ENCODE results near the gene WIF1.

The WIF1 gene

DNA sequence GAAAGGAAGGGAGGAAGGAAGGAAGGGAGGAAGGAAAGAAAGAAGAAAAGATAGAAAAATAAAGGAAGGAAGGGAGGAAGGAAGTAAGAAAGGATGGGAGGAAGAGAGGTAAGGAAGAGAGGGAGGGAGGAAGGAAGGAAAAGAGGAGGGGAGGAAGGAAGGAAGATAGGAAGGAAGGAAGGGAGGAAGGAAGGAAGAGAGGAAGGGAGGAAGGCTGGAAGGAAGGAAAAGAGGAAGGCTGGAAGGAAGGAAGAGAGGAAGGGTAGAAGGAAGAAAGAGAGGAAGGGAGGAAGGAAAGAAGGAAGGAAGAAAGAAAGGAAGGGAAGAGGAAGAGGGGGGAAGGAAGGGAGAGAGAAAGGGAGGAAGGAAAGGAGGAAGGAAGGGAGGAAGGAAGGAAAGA is 12.8 kb upstream of the WIF1 start (continued):
- TF ChIP-seq ZNF585B (tag by site-specific recombination; IDR thresholded peaks at IDR 0.05) (no peak), ZNF311 (tag by site-specific recombination; IDR thresholded peaks at IDR 0.05; ENCODE audit: borderline replicate concordance) (peak; percentile 72; the same call in 1 of the 2 replicates), ZNF777 (tag by site-specific recombination; IDR thresholded peaks at IDR 0.05; ENCODE audit: borderline replicate concordance) (no peak), ZNF510 (tag by site-specific recombination; IDR thresholded peaks at IDR 0.05; ENCODE audit: insufficient replicate concordance) (no peak), SALL2 (tag by site-specific recombination; IDR thresholded peaks at IDR 0.05; ENCODE audit: borderline replicate concordance) (no peak), ZNF701 (tag by site-specific recombination; IDR thresholded peaks at IDR 0.05) (no peak), SCRT2 (tag by site-specific recombination; IDR thresholded peaks at IDR 0.05) (no peak)
- TF ChIP-seq, protein P1, sequence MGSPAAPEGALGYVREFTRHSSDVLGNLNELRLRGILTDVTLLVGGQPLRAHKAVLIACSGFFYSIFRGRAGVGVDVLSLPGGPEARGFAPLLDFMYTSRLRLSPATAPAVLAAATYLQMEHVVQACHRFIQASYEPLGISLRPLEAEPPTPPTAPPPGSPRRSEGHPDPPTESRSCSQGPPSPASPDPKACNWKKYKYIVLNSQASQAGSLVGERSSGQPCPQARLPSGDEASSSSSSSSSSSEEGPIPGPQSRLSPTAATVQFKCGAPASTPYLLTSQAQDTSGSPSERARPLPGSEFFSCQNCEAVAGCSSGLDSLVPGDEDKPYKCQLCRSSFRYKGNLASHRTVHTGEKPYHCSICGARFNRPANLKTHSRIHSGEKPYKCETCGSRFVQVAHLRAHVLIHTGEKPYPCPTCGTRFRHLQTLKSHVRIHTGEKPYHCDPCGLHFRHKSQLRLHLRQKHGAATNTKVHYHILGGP (tag by site-specific recombination; IDR thresholded peaks at IDR 0.05), result peak; percentile 31; the same call in 1 of the 2 replicates

- Histone ChIP-seq H3K9me3 (ENCODE audit: control insufficient read depth, insufficient read depth, low read depth, low read length) (no peaks in the 10 kb centered on the region), H3K36me3 (ENCODE audit: control insufficient read depth in 2 of 2, insufficient read depth in 1 of 2, low read length in 2 of 2) (no peaks in the 10 kb centered on the region), H3K4me1 (ENCODE audit: control insufficient read depth, insufficient read depth, low read length) (peaks cover 7% of the 10 kb centered on the region), H3K27ac (ENCODE audit: extremely low read depth, low read depth, low read length) (no peak overlapping the region), H3K4me3 (ENCODE audit: low read depth, low read length) (no peak overlapping the region)
- ChIA-PET CTCF (interaction anchor here (1.2 to 1.9 kb wide), 5 partner anchors 46 to 328 kb away, joined by 3 to 13 read pairs (median 4); no protein-coding TSS in a partner anchor), POLR2A (no interaction called here)
- TF ChIP-seq ZNF768 (tag by site-specific recombination; IDR thresholded peaks at IDR 0.05), result no peak
- TF ChIP-seq ZNF621 (tag by site-specific recombination; IDR thresholded peaks at IDR 0.05), result no peak
- TF ChIP-seq OVOL3 (tag by site-specific recombination; IDR thresholded peaks at IDR 0.05), result no peak
- TF ChIP-seq ZNF354C (tag by site-specific recombination; IDR thresholded peaks at IDR 0.05; ENCODE audit: borderline replicate concordance, low read depth), result no peak
- no peak for TF ChIP-seq ZNF645 (tag by site-specific recombination; IDR thresholded peaks at IDR 0.05)
- no peak for TF ChIP-seq ZNF146 (tag by site-specific recombination; IDR thresholded peaks at IDR 0.05)
- TF ChIP-seq ZBTB1 (tag by site-specific recombination; IDR thresholded peaks at IDR 0.05), result no peak
- no peak for TF ChIP-seq ZNF549 (tag by site-specific recombination; IDR thresholded peaks at IDR 0.05)
Measured at GRCh38 chr12:65126482-65126881, 5.4 kb upstream of the WIF1 start.

DNA sequence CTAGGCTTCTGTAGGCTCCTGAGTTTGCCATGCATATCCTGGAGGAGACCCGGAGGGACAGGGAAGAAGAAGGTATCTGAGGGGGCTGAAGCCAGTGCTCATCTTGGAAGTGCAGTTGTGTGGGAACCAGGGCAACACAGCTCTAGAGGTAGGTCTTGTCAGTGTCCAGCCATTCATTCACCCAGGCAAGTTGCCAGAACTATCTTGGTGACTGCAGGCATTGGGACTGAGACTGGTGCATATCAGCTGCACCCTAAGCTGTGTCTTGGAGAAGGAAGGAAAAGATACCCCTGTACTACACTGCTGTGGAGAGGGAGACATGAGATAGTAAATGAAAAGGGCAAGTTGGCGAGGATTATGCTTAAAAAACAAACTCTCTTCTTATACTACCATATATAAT is 4.9 kb upstream of the WIF1 start:
- Histone ChIP-seq H3K4me1 (ENCODE audit: control insufficient read depth, insufficient read depth, low read length) (peaks cover 7% of the 10 kb centered on the region), H3K36me3 (ENCODE audit: control insufficient read depth in 2 of 2, insufficient read depth in 1 of 2, low read length in 2 of 2) (no peaks in the 10 kb centered on the region), H3K4me3 (ENCODE audit: low read depth, low read length) (no peak overlapping the region), H3K27ac (ENCODE audit: extremely low read depth, low read depth, low read length) (no peak overlapping the region), H3K9me3 (ENCODE audit: control insufficient read depth, insufficient read depth, low read depth, low read length) (no peaks in the 10 kb centered on the region)
- TF ChIP-seq ZNF324 (tag by site-specific recombination; IDR thresholded peaks at IDR 0.05), result no peak
- TF ChIP-seq ZNF677 (tag by site-specific recombination; IDR thresholded peaks at IDR 0.05), result peak; percentile 98
- CTCF ChIA-PET, result interaction anchor here (1.2 to 1.9 kb wide), 6 partner anchors 8 to 328 kb away, joined by 3 to 13 read pairs (median 4); no protein-coding TSS in a partner anchor
- POLR2A ChIA-PET, result interaction anchor here (0.8 kb wide), 1 partner anchor 43 kb away, joined by 3 read pairs; the partner anchor contains the start of gene LEMD3

DNA sequence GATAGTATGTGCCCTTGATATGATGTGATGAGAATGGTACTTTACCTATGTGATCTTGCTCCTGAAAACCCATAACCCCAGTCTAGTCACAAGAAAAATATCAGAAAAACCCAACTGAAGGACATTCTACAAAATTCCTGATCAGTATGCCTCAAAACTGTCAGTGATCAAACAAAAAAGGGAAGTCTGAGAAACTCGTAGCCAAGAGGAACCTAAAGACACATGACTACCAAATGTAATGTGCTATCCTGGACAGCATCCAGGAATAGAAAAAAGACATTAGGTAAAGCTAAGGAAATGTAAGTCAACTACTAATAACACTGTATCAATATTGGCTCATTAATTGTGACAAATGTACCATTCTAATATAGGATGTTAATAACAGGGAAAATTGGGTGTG is 4.1 kb upstream of the WIF1 start:
- ChIA-PET CTCF (interaction anchor here (1.2 to 1.9 kb wide), 6 partner anchors 9 to 327 kb away, joined by 3 to 13 read pairs (median 4); no protein-coding TSS in a partner anchor), POLR2A (interaction anchor here (0.8 kb wide), 1 partner anchor 44 kb away, joined by 3 read pairs; the partner anchor contains the start of gene LEMD3)
- no peaks in the 10 kb centered on the region for H3K9me3 ChIP-seq (ENCODE audit: control insufficient read depth, insufficient read depth, low read depth, low read length)
- TF ChIP-seq ZNF354C (tag by site-specific recombination; IDR thresholded peaks at IDR 0.05; ENCODE audit: borderline replicate concordance, low read depth) (no peak), SCRT2 (tag by site-specific recombination; IDR thresholded peaks at IDR 0.05) (no peak), ZNF473 (tag by site-specific recombination; IDR thresholded peaks at IDR 0.05) (no peak), ZBTB10 (tag by site-specific recombination; IDR thresholded peaks at IDR 0.05) (no peak), PATZ1 (tag by site-specific recombination; IDR thresholded peaks at IDR 0.05) (no peak), ZNF391 (tag by site-specific recombination; IDR thresholded peaks at IDR 0.05; ENCODE audit: borderline replicate concordance, low read depth) (no peak), KLF1 (tag by site-specific recombination; IDR thresholded peaks at IDR 0.05) (no peak)

More for the DNA sequence above, 4.1 kb upstream of the WIF1 start:
- Histone ChIP-seq H3K36me3 (ENCODE audit: control insufficient read depth in 2 of 2, insufficient read depth in 1 of 2, low read length in 2 of 2) (no peaks in the 10 kb centered on the region), H3K27ac (ENCODE audit: extremely low read depth, low read depth, low read length) (no peak overlapping the region), H3K4me1 (ENCODE audit: control insufficient read depth, insufficient read depth, low read length) (peaks cover 7% of the 10 kb centered on the region), H3K4me3 (ENCODE audit: low read depth, low read length) (no peak overlapping the region)

All from HEK293 (cell line).